GM23338 (cell line): ENCODE data around the gene GALNT1. TPM values are rescaled to one million over a fixed set of nuclear protein-coding genes. Genes with fewer than 3 reads are reported as not detected.

ENCODE experiments used
- ATAC-seq: fragments of 200-7000 bp; cut with Tn5 transposase; 3 replicates; pipeline ENCODE4 v1.9.1; 2020
- DNase-seq: peaks from one replicate; pipeline ENCODE4 v3.0.0-alpha.2; 2015; ENCODE audit warnings: low spot score
- H2AFZ ChIP-seq: fragments of 200-600 bp; sonication (generic); 2 replicates; pipeline ENCODE4 v1.8.0; 2016; ENCODE audit warnings: antibody characterized with exemption, mild to moderate bottlenecking, moderate library complexity
- H3F3A ChIP-seq: fragments of 200-600 bp; sonication (generic); replicated peaks from 2 replicates; pipeline ENCODE4 v1.8.0; 2017; ENCODE audit warnings: antibody characterized with exemption, mixed run types, low read depth
- H3K27ac ChIP-seq: fragments of 200-600 bp; sonication (generic); 2 replicates; pipeline ENCODE4 v1.6.1; 2016; ENCODE audit warnings: low read depth
- H3K27me3 ChIP-seq: fragments of 200-600 bp; sonication (generic); 2 replicates; pipeline ENCODE4 v1.8.0; 2016; ENCODE audit warnings: mild to moderate bottlenecking, mixed run types, moderate library complexity; ENCODE audit not compliant: insufficient read depth
- H3K36me3 ChIP-seq: fragments of 200-600 bp; sonication (generic); 2 replicates; pipeline ENCODE4 v1.8.0; 2016; ENCODE audit warnings: mild to moderate bottlenecking; ENCODE audit not compliant: insufficient read depth
- H3K4me1 ChIP-seq: fragments of 200-600 bp; sonication (generic); 2 replicates; pipeline ENCODE4 v1.8.0; 2016; ENCODE audit warnings: mild to moderate bottlenecking, moderate library complexity; ENCODE audit not compliant: insufficient read depth
- H3K4me2 ChIP-seq: fragments of 200-600 bp; sonication (generic); 2 replicates; pipeline ENCODE4 v1.7.1; 2017; ENCODE audit warnings: mixed run types
- H3K4me3 ChIP-seq: fragments of 200-600 bp; sonication (generic); 2 replicates; pipeline ENCODE4 v1.6.1; 2016; ENCODE audit warnings: mixed run types
- H3K79me2 ChIP-seq: fragments of 200-600 bp; sonication (generic); replicated peaks from 2 replicates; pipeline ENCODE4 v1.8.0; 2017; ENCODE audit warnings: mild to moderate bottlenecking; ENCODE audit not compliant: insufficient read depth
- H3K9me2 ChIP-seq: fragments of 200-600 bp; sonication (generic); 2 replicates; pipeline ENCODE4 v1.8.0; 2017; ENCODE audit not compliant: insufficient read depth
- H4K20me1 ChIP-seq: fragments of 200-600 bp; sonication (generic); replicated peaks from 2 replicates; pipeline ENCODE4 v1.8.0; 2017; ENCODE audit warnings: mild to moderate bottlenecking; ENCODE audit not compliant: insufficient read depth
- H3K27ac Mint-ChIP-seq: 2 replicates; pipeline ENCODE4 v1.8.0; 2020; ENCODE audit warnings: inconsistent platforms, mild to moderate bottlenecking, moderate library complexity, mixed read lengths
- H3K27me3 Mint-ChIP-seq: 3 replicates; pipeline ENCODE4 v1.8.0; 2022; ENCODE audit warnings: low read depth, mild to moderate bottlenecking, moderate library complexity, mixed read lengths, inconsistent platforms; ENCODE audit not compliant: insufficient read depth, poor library complexity
- H3K36me3 Mint-ChIP-seq: 3 replicates; pipeline ENCODE4 v1.8.0; 2021; ENCODE audit warnings: low read depth, mild to moderate bottlenecking, inconsistent platforms, moderate library complexity, mixed read lengths
- H3K4me1 Mint-ChIP-seq: 3 replicates; pipeline ENCODE4 v1.8.0; 2020; ENCODE audit warnings: mild to moderate bottlenecking, inconsistent platforms, mixed read lengths
- H3K4me3 Mint-ChIP-seq: 3 replicates; pipeline ENCODE4 v1.8.0; 2021; ENCODE audit warnings: moderate library complexity, mild to moderate bottlenecking, inconsistent platforms, mixed read lengths
- H3K9me3 Mint-ChIP-seq: 3 replicates; pipeline ENCODE4 v1.8.0; 2020; ENCODE audit warnings: moderate library complexity, mild to moderate bottlenecking, inconsistent platforms, mixed read lengths
- CREB1 ChIP-seq: fragments of 250-450 bp; sonication (Bioruptor Pico); IDR thresholded peaks from 2 replicates; pipeline ENCODE4 v1.5.0; 2020; ENCODE audit warnings: low read depth, mild to moderate bottlenecking, moderate library complexity
- EZH2 ChIP-seq: fragments of 200-600 bp; sonication (generic); IDR thresholded peaks from one replicate; pipeline ENCODE4 v1.8.0; 2017; ENCODE audit warnings: antibody characterized with exemption, mild to moderate bottlenecking, low read depth; ENCODE audit not compliant: unreplicated experiment
- JUNB ChIP-seq: IDR thresholded peaks from one replicate; pipeline ENCODE4 v1.6.1; 2016; ENCODE audit warnings: antibody characterized with exemption; ENCODE audit not compliant: unreplicated experiment
- POLR2AphosphoS5 ChIP-seq: IDR thresholded peaks from 2 replicates; pipeline ENCODE4 v1.6.1; 2016; ENCODE audit warnings: antibody characterized with exemption, low read depth
- REST ChIP-seq: IDR thresholded peaks from one replicate; pipeline ENCODE4 v1.6.1; 2018; ENCODE audit warnings: antibody characterized with exemption; ENCODE audit not compliant: unreplicated experiment
- STAT1 ChIP-seq: IDR thresholded peaks from one replicate; pipeline ENCODE4 v1.6.1; 2016; ENCODE audit warnings: antibody characterized with exemption; ENCODE audit not compliant: unreplicated experiment
- ZNF114 ChIP-seq: fragments of 250-450 bp; sonication (Bioruptor Pico); IDR thresholded peaks from 2 replicates; pipeline ENCODE4 v1.5.0; 2020; ENCODE audit warnings: mild to moderate bottlenecking, moderate library complexity
- ZNF331 ChIP-seq: fragments of 250-450 bp; sonication (Bioruptor Pico); IDR thresholded peaks from 2 replicates; pipeline ENCODE4 v1.5.0; 2020; ENCODE audit warnings: low read depth, mild to moderate bottlenecking, moderate library complexity
- ZNF462 ChIP-seq: fragments of 250-450 bp; sonication (Bioruptor Pico); IDR thresholded peaks from 2 replicates; pipeline ENCODE4 v1.5.0; 2020; ENCODE audit warnings: mild to moderate bottlenecking, moderate library complexity
- polyA plus RNA-seq: library from polyadenylated mRNA; unstranded; fragments of >200 nt; fragmentation: Nextera tagmentation; extraction: Ambion mirVana; gene quantifications from 2 replicates; pipeline ENCODE4 v1.2.1, GENCODE V29; 2016
- total RNA-seq: library from RNA; depleted of rRNA; stranded (reverse); fragments of >200 nt; shearing (Covaris generic); gene quantifications from 2 replicates; pipeline ENCODE4 v1.2.3, GENCODE V29; 2014

Gene GALNT1
- total and polyA plus RNA-seq, 2 experiments from 2014 or later = 37.4 to 60.8 TPM

GRCh38 chr18:35624146-35624545 lies 42.6 kb downstream of the GALNT1 start:
- no peak overlapping the region for H3K4me3 Mint-ChIP-seq
- no peaks in the 10 kb centered on the region for H3F3A ChIP-seq
- H3K27me3 Mint-ChIP-seq = no peaks in the 10 kb centered on the region
- H3K27ac ChIP-seq = no peak overlapping the region
- no peak overlapping the region for H3K4me3 ChIP-seq
- ATAC-seq (no peak), DNase-seq (no peak)
- H4K20me1 ChIP-seq = no peaks in the 10 kb centered on the region
- peaks cover 2% of the 10 kb centered on the region; the same call in 1 of the 2 replicates for H3K4me1 ChIP-seq
- peaks cover 40% of the 10 kb centered on the region for H3K36me3 Mint-ChIP-seq
- H3K4me1 Mint-ChIP-seq = no peaks in the 10 kb centered on the region; the same call in 1 of the 3 replicates
- no peak overlapping the region for H2AFZ ChIP-seq
- H3K79me2 ChIP-seq = peaks cover 70% of the 10 kb centered on the region
- H3K27me3 ChIP-seq = no peaks in the 10 kb centered on the region
- no peaks in the 10 kb centered on the region for H3K9me2 ChIP-seq
- no peaks in the 10 kb centered on the region; the same call in 1 of the 2 replicates for H3K36me3 ChIP-seq
- no peak overlapping the region for H3K27ac Mint-ChIP-seq
- no peak overlapping the region for H3K4me2 ChIP-seq
- TF ChIP-seq ZNF462 (CRISPR knock-in tag) (no peak), REST (no peak), ZNF114 (CRISPR knock-in tag) (no peak), STAT1 (no peak), ZNF331 (CRISPR knock-in tag) (no peak), EZH2 (no peak), JUNB (no peak), POLR2AphosphoS5 (no peak), CREB1 (no peak)
- peaks cover 42% of the 10 kb centered on the region for H3K9me3 Mint-ChIP-seq
